ENCODE results near the gene SLC10A3.

Gene SLC10A3

GRCh38 chrX:154486052-154486395, 4.4 kb downstream of the SLC10A3 start:
- DNase-seq (ENCODE audit: extremely low spot score, insufficient read length, low read depth) (no peak), FAIRE-seq (no peak)

GRCh38 chrX:154485150-154486051, 5.0 kb downstream of the SLC10A3 start:
- FAIRE-seq: no peak
- no peak for DNase-seq (ENCODE audit: extremely low spot score, insufficient read length, low read depth)

GRCh38 chrX:154484255-154485149, 5.9 kb downstream of the SLC10A3 start:
- no peak for DNase-seq (ENCODE audit: extremely low spot score, insufficient read length, low read depth)
- no peak for FAIRE-seq

GRCh38 chrX:154483325-154483724, 7.1 kb downstream of the SLC10A3 start:
- FAIRE-seq: no peak
- no peak for DNase-seq (ENCODE audit: extremely low spot score, insufficient read length, low read depth)

GRCh38 chrX:154482786-154483185, 7.6 kb downstream of the SLC10A3 start:
- DNase-seq (ENCODE audit: extremely low spot score, insufficient read length, low read depth) (no peak), FAIRE-seq (no peak)

- peak; percentile 47 for FAIRE-seq
These were observed 8.4 kb downstream of the SLC10A3 start for GRCh38 chrX:154481911-154482601.

GRCh38 chrX:154481195-154481594, 9.2 kb downstream of the SLC10A3 start:
- no peak for DNase-seq (ENCODE audit: extremely low spot score, insufficient read length, low read depth)
- no peak for FAIRE-seq

More at GRCh38 chrX:154481911-154482601, 8.4 kb downstream of the SLC10A3 start:
- DNase-seq (ENCODE audit: extremely low spot score, insufficient read length, low read depth): no peak

- FAIRE-seq (peak; percentile 96), DNase-seq (ENCODE audit: extremely low spot score, insufficient read length, low read depth) (peak; percentile 75)
These were observed 11.5 kb downstream of the SLC10A3 start, which contains the start of gene LAGE3 for GRCh38 chrX:154478728-154479622. TSS of gene LAGE3 (minus strand) at chrX:154479281. CDS start at chrX:154478915, 366 bp downstream.

- DNase-seq (ENCODE audit: extremely low spot score, insufficient read length, low read depth): no peak
- no peak for FAIRE-seq
These were observed 12.4 kb downstream of the SLC10A3 start for GRCh38 chrX:154477891-154478477.

- no peak for DNase-seq (ENCODE audit: extremely low spot score, insufficient read length, low read depth)
- no peak for FAIRE-seq
These were observed 13.6 kb downstream of the SLC10A3 start for GRCh38 chrX:154476821-154477220.

GRCh38 chrX:154473683-154474082, 16.7 kb downstream of the SLC10A3 start:
- no peak for DNase-seq (ENCODE audit: extremely low spot score, insufficient read length, low read depth)
- no peak for FAIRE-seq

GRCh38 chrX:154472685-154473632, 17.5 kb downstream of the SLC10A3 start:
- FAIRE-seq: no peak

GRCh38 chrX:154471839-154472684, 18.4 kb downstream of the SLC10A3 start:
- FAIRE-seq: no peak

More at GRCh38 chrX:154472685-154473632, 17.5 kb downstream of the SLC10A3 start:
- DNase-seq (ENCODE audit: extremely low spot score, insufficient read length, low read depth): no peak

GRCh38 chrX:154470914-154471568, 19.4 kb downstream of the SLC10A3 start:
- DNase-seq (ENCODE audit: extremely low spot score, insufficient read length, low read depth) (no peak), FAIRE-seq (no peak)

More at GRCh38 chrX:154471839-154472684, 18.4 kb downstream of the SLC10A3 start:
- DNase-seq (ENCODE audit: extremely low spot score, insufficient read length, low read depth): no peak

GRCh38 chrX:154470434-154470833, 20.0 kb downstream of the SLC10A3 start:
- no peak for FAIRE-seq
- DNase-seq (ENCODE audit: extremely low spot score, insufficient read length, low read depth): no peak

- no peak for FAIRE-seq
These were observed 20.5 kb downstream of the SLC10A3 start for GRCh38 chrX:154469880-154470279.

More at GRCh38 chrX:154469880-154470279, 20.5 kb downstream of the SLC10A3 start:
- DNase-seq (ENCODE audit: extremely low spot score, insufficient read length, low read depth): no peak
